ENCODE measurements around the gene SDK1.

GRCh38 chr7:4020086-4020485 is 719.0 kb downstream of the SDK1 start:
- TF ChIP-seq CTCF (IDR thresholded peaks at IDR 0.05) (no peak), POLR2A (IDR thresholded peaks at IDR 0.05) (no peak)
